HepG2 (cell line): ENCODE data around the gene PSMA7. TPM values are rescaled to one million over a fixed set of nuclear protein-coding genes. Genes with fewer than 3 reads are reported as not detected.

Experiments
- ASH2L ChIP-seq: fragments of 300-600, 200-600 bp; sonication (generic); IDR thresholded peaks from 2 replicates; pipeline ENCODE4 v1.7.0; 2017; ENCODE audit warnings: low read depth, mild to moderate bottlenecking, moderate library complexity, mixed read lengths, low read length; ENCODE audit not compliant: insufficient read length
- CHCHD3 ChIP-seq: sonication (generic); formaldehyde crosslinking; IDR thresholded peaks from 2 replicates; pipeline ENCODE4 v1.8.0; 2022; ENCODE audit warnings: mild to moderate bottlenecking, missing genetic modification reagents, moderate library complexity
- CHD2 ChIP-seq: IDR thresholded peaks from 2 replicates; pipeline ENCODE4 v1.6.1; 2011; ENCODE audit warnings: low read depth, low read length, improper control_type of control experiment
- EEA1 ChIP-seq: sonication (generic); formaldehyde crosslinking; IDR thresholded peaks from 2 replicates; pipeline ENCODE4 v1.5.1; 2020; ENCODE audit warnings: mild to moderate bottlenecking, missing genetic modification reagents, borderline replicate concordance
- FOSL1 ChIP-seq: sonication (generic); formaldehyde crosslinking; IDR thresholded peaks from 2 replicates; pipeline ENCODE4 v1.9.0; 2021; ENCODE audit warnings: missing genetic modification reagents, borderline replicate concordance
- HINFP ChIP-seq: sonication (generic); formaldehyde crosslinking; IDR thresholded peaks from 2 replicates; pipeline ENCODE4 v1.4.0; 2020; ENCODE audit warnings: low read depth, mild to moderate bottlenecking, missing genetic modification reagents
- HMG20B ChIP-seq: conservative IDR thresholded peaks from 2 replicates; pipeline ENCODE4 v1.6.1; 2016; ENCODE audit warnings: missing genetic modification reagents, missing compliant biosample characterization
- IKZF1 ChIP-seq: fragments of 450-650 bp; IDR thresholded peaks from 2 replicates; pipeline ENCODE4 v1.7.1; 2016
- NCOA2 ChIP-seq: sonication (generic); formaldehyde crosslinking; IDR thresholded peaks from 2 replicates; pipeline ENCODE4 v1.8.0; 2022; ENCODE audit warnings: inconsistent platforms
- PHF21A ChIP-seq: sonication (generic); formaldehyde crosslinking; IDR thresholded peaks from 2 replicates; pipeline ENCODE4 v1.5.0; 2020; ENCODE audit warnings: mild to moderate bottlenecking, missing genetic modification reagents
- PHF8 ChIP-seq: sonication (generic); formaldehyde crosslinking; IDR thresholded peaks from 2 replicates; pipeline ENCODE4 v1.5.0; 2020; ENCODE audit warnings: missing genetic modification reagents
- RXRA ChIP-seq: sonication (generic); formaldehyde crosslinking; IDR thresholded peaks from 2 replicates; pipeline ENCODE4 v1.5.1; 2020; ENCODE audit warnings: missing genetic modification reagents
- SPEN ChIP-seq: sonication (generic); formaldehyde crosslinking; IDR thresholded peaks from 2 replicates; pipeline ENCODE4 v1.5.1; 2020; ENCODE audit warnings: low read depth, mild to moderate bottlenecking, missing genetic modification reagents
- ZFP91 ChIP-seq: sonication (generic); formaldehyde crosslinking; IDR thresholded peaks from 2 replicates; pipeline ENCODE4 v1.9.0; 2022; ENCODE audit warnings: missing genetic modification reagents, mild to moderate bottlenecking, borderline replicate concordance
- ZFYVE20 ChIP-seq: sonication (generic); formaldehyde crosslinking; IDR thresholded peaks from 2 replicates; pipeline ENCODE4 v1.8.0; 2023; ENCODE audit warnings: low read depth, mild to moderate bottlenecking, moderate library complexity, missing genetic modification reagents, borderline replicate concordance
- ZIK1 ChIP-seq: sonication (generic); formaldehyde crosslinking; IDR thresholded peaks from 2 replicates; pipeline ENCODE4 v1.5.0; 2020; ENCODE audit warnings: mild to moderate bottlenecking, low read depth, missing genetic modification reagents, borderline replicate concordance
- ZNF12 ChIP-seq: sonication (generic); formaldehyde crosslinking; IDR thresholded peaks from 2 replicates; pipeline ENCODE4 v1.5.0; 2020; ENCODE audit warnings: missing genetic modification reagents
- ZNF230 ChIP-seq: sonication (generic); formaldehyde crosslinking; IDR thresholded peaks from 2 replicates; pipeline ENCODE4 v1.4.0; 2020; ENCODE audit warnings: mild to moderate bottlenecking, missing genetic modification reagents
- ZNF260 ChIP-seq: sonication (generic); formaldehyde crosslinking; IDR thresholded peaks from 2 replicates; pipeline ENCODE4 v1.4.0; 2020; ENCODE audit warnings: missing genetic modification reagents, low read depth, mild to moderate bottlenecking, borderline replicate concordance
- ZNF350 ChIP-seq: sonication (generic); formaldehyde crosslinking; IDR thresholded peaks from 2 replicates; pipeline ENCODE4 v1.4.0; 2020; ENCODE audit warnings: mild to moderate bottlenecking, low read depth, missing genetic modification reagents, borderline replicate concordance
- ZNF451 ChIP-seq: sonication (generic); formaldehyde crosslinking; IDR thresholded peaks from 2 replicates; pipeline ENCODE4 v1.5.0; 2020; ENCODE audit warnings: mild to moderate bottlenecking, missing genetic modification reagents
- ZNF644 ChIP-seq: IDR thresholded peaks from 2 replicates; pipeline ENCODE4 v1.6.1; 2016; ENCODE audit warnings: low read depth
- ZNF674 ChIP-seq: sonication (generic); formaldehyde crosslinking; IDR thresholded peaks from 2 replicates; pipeline ENCODE4 v1.5.0; 2020; ENCODE audit warnings: low read depth, mild to moderate bottlenecking, missing genetic modification reagents
- ZNF773 ChIP-seq: sonication (generic); formaldehyde crosslinking; IDR thresholded peaks from 2 replicates; pipeline ENCODE4 v1.4.0; 2020; ENCODE audit warnings: missing genetic modification reagents, borderline replicate concordance
- ZNF775 ChIP-seq: sonication (generic); formaldehyde crosslinking; IDR thresholded peaks from 2 replicates; pipeline ENCODE4 v1.4.0; 2020; ENCODE audit warnings: missing genetic modification reagents, mild to moderate bottlenecking, moderate library complexity, borderline replicate concordance
- ZNF790 ChIP-seq: sonication (generic); formaldehyde crosslinking; IDR thresholded peaks from 2 replicates; pipeline ENCODE4 v1.8.0; 2022; ENCODE audit warnings: missing genetic modification reagents, mild to moderate bottlenecking, borderline replicate concordance
- ZNF792 ChIP-seq: IDR thresholded peaks from 2 replicates; pipeline ENCODE4 v1.6.1; 2016
- ZZZ3 ChIP-seq: sonication (generic); formaldehyde crosslinking; IDR thresholded peaks from 2 replicates; pipeline ENCODE4 v1.4.0; 2020; ENCODE audit warnings: missing genetic modification reagents, mild to moderate bottlenecking, borderline replicate concordance
- polyA plus RNA-seq, 8 experiments: library from polyadenylated mRNA; depleted of rRNA in 3 of 8; stranded (reverse) in 7 of 8; unstranded in 1 of 8; fragments of >200 nt; fragmentation: Illumina TruSeq in 4 of 8; extraction: Trizol in 4 of 8; gene quantifications; 2 replicates each; pipeline versions ENCODE4 v1.2.1 to v1.2.3, GENCODE V29; 2011 to 2016; ENCODE audit warnings: low read depth in 4 of 8, missing spikeins in 1 of 8, mixed read lengths in 1 of 8; ENCODE audit not compliant: insufficient read depth in 1 of 8
- total RNA-seq, 5 experiments: library from RNA; depleted of rRNA; stranded (reverse); fragments of >200 nt; fragmentation: Illumina TruSeq; extraction: Trizol; gene quantifications; 2 replicates each; pipeline ENCODE4 v1.2.3, GENCODE V29; 2016; ENCODE audit warnings: low read depth in 1 of 5

Gene PSMA7
- total and polyA plus RNA-seq, 2 of the 13 experiments (the other 11 are each of a cell fraction or from before 2014, with no cell fraction given), result 531 to 631 TPM

GRCh38 chr20:62142252-62143080 is 728 bp downstream of the PSMA7 start (continued):
- TF ChIP-seq ZNF674 (CRISPR knock-in tag), result no peak
- TF ChIP-seq NCOA2 (CRISPR knock-in tag), result no peak; the same call in 1 of the 2 replicates
- TF ChIP-seq ZNF350, result no peak
- no peak for TF ChIP-seq SPEN (CRISPR knock-in tag)
- TF ChIP-seq FOSL1 (CRISPR knock-in tag), result peak; percentile 27; the same call in 1 of the 2 replicates
- peak; percentile 61 for TF ChIP-seq ZNF790 (CRISPR knock-in tag)
- no peak for TF ChIP-seq HMG20B (CRISPR knock-in tag)
- TF ChIP-seq EEA1 (CRISPR knock-in tag), result no peak
- 0 out of 2 replicates have a peak, but pooled peaks have one; percentile 25 for TF ChIP-seq ZNF792
- TF ChIP-seq PHF8 (CRISPR knock-in tag), result peak; percentile 55; the same call in 1 of the 2 replicates
- TF ChIP-seq ZZZ3 (CRISPR knock-in tag), result no peak
- no peak for TF ChIP-seq ZNF644
- 0 out of 2 replicates have a peak, but pooled peaks have one; percentile 2 for TF ChIP-seq RXRA (CRISPR knock-in tag)
- TF ChIP-seq ASH2L, result peak; percentile 8
- TF ChIP-seq ZNF451 (CRISPR knock-in tag), result no peak
- no peak for TF ChIP-seq ZNF775
- TF ChIP-seq IKZF1, result no peak
- TF ChIP-seq ZNF260 (CRISPR knock-in tag), result no peak
- 0 out of 2 replicates have a peak, but pooled peaks have one; percentile 31 for TF ChIP-seq CHCHD3 (CRISPR knock-in tag)
- TF ChIP-seq ZIK1 (CRISPR knock-in tag), result no peak; the same call in 1 of the 2 replicates
- TF ChIP-seq PHF21A, result 0 out of 2 replicates have a peak, but pooled peaks have one; percentile 20
- TF ChIP-seq CHD2, result no peak
- TF ChIP-seq ZFP91 (CRISPR knock-in tag), result 0 out of 2 replicates have a peak, but pooled peaks have one; percentile 16
- TF ChIP-seq HINFP (CRISPR knock-in tag), result no peak
- no peak for TF ChIP-seq ZNF230 (CRISPR knock-in tag)
- no peak for TF ChIP-seq ZNF773 (CRISPR knock-in tag)
- TF ChIP-seq ZFYVE20 (CRISPR knock-in tag), result no peak
- TF ChIP-seq ZNF12 (CRISPR knock-in tag), result no peak
